GM11168 (cell line): Measurements from ENCODE around the gene CHRNA5.
"Not testable (repeated sequence)": the region's sequence is repeated elsewhere in the genome, so short reads cannot be mapped to it uniquely, and the experiment has no call there.

Experiments used
- in situ Hi-C: fragments of 300-500 bp; cut with MboI; formaldehyde crosslinking; loops from one replicate; pipeline ENCODE4 v1.12.0; 2022; ENCODE audit warnings: low sequenced_read_pairs; ENCODE audit not compliant: unreplicated experiment

CHRNA5 gene

DNA sequence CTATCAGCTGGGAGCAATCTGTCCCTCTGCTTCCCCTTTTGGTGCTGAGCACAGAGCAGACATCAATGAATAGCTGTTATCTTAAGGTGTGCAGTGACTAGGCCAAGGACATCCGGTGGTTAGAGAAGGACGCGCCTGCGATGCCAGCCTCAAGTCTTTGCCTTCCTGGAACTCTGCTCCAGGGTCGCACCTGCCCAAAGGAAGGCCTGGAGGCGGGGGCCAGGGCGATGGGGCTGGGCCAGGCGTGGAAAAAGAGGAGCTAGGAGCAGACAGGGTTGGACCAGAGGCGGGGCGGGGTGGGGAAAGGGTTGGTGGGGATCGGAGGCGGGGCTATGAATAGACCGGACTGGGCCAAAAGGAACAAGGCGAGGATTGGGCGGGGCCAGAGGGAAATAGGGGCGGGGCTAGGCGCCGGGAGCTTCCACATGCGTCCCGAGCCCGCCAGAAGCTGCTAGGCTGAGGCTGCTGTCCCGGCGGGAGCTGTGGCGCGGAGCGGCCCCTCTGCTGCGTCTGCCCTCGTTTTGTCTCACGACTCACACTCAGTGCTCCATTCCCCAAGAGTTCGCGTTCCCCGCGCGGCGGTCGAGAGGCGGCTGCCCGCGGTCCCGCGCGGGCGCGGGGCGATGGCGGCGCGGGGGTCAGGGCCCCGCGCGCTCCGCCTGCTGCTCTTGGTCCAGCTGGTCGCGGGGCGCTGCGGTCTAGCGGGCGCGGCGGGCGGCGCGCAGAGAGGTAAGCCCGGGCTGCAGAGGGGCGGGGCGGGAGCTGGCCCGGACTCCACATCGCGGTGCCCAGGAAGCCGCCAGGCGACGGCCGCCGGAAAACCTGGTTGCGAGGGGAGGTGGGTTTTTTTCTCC is at the start of gene CHRNA5:
Gene CHRNA5 (plus strand): TSS at position 424 of the 854 bp plus-strand sequence. CDS start 200 bp downstream, at position 624.
- in situ Hi-C loops: no loop called here

GRCh38 chr15:78520035-78520434 is 45.3 kb upstream of the CHRNA5 start:
- in situ Hi-C loops: not testable (repeated sequence)

DNA sequence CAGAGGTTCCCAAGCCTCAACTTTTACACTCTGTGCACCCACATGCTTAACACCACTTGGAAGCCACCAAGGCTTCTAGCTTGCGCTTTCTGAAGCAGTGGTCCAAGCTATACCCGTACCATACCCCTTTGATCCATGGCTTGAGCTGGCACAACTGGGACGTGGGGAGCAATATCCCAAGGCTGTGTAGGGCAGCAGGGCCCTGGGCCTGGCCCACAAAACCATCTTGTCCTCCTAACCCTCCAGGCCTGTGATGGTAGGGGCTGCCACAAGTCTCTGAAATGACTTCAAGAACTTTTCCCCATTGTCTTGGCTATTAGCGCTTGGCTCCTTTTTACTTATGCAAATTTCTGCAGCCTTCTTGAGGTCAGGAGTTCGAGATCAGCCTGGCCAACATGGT is 41.1 kb upstream of the CHRNA5 start:
- in situ Hi-C loops: no loop called here

GRCh38 chr15:78527325-78527724 is 38.0 kb upstream of the CHRNA5 start:
- in situ Hi-C loops: no loop called here

DNA sequence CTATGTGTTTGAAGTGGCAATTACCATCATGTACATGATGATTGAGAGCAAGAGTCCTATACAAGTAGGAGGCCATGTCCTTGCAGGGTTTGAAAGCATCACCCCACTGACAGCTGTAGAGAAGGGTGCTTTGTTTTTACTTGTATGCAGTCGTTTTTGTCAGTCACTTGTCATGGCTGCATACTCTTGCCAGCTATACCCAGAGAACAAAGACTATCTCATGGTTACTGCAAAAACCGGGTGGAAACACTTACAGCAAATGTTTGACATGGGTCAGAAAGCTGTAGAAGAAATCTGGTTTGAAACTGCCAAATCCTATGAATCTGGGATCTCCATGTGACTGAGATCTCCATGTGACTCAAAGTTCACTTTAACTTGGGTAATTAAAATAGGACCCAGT is 32.0 kb upstream of the CHRNA5 start:
- in situ Hi-C loops: no loop called here

DNA sequence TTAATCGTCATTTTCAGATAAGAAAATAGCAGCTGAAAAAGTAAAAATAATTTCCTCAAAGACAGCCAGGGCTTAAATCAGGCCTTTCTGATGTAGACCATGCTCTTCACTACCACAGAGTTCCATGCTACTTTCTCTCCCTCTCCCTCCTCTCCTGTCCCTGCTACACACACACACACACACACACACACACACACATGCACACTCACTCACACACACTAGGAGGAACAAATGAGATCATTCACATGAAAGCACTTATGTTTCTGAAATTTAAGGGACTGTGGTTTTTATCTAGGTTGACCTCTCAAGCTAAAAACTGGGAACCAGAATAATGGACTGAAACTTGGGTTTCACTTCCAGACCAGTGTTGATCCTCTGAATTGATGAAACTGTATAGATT is 29.2 kb upstream of the CHRNA5 start:
- in situ Hi-C loops: no loop called here

GRCh38 chr15:78537266-78537905 is 27.9 kb upstream of the CHRNA5 start:
- in situ Hi-C loops: no loop called here

DNA sequence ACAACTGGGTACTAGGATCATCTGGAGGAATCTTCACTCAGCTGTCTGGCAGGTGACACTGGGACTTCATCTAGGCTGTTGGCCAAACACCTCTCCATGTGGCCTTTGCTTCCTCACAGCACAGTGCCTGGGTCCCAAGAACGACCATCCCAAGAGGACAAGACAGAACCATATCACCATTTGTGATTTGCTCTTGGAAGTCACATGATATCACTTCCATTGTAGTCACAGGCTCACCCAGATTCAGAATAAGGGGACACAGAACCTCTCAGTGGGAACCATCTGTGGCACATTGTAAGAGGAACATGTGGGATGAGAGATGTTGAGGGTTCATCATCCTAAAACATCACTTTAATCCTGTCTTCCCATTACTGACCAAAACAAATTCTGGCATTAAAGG is 27.0 kb upstream of the CHRNA5 start:
- in situ Hi-C loops: no loop called here

DNA sequence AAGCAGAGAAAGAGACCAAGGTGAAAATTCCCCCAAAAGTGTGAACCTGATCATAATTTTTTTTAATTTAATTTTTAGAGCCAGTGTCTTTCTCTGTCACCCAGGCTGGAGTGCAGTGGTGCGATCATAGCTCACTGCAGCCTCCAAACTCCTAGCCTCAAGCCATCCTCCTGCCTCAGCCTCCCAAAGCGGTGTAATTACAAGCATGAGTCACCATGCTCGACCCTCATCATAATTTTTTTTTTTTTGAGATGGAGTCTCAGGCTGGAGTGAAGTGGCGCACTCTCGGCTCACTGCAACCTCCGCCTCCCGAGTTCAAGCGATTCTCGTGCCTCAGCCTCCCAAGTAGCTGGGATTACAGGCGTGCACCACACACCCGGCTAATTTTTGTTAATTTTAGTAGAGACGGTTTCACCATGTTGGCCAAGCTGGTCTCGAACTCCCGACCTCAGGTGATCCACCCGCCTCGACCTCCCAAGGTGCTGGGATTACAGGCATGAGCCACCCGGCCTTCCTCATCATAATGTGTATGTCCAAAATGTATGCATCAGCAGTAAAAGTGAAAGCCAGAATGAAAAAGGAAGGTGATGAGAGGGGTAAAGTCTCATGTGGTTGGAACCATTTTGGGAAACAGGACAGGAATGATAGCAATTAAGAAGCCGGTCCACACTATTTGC is 25.7 kb upstream of the CHRNA5 start:
- in situ Hi-C loops: not testable (repeated sequence)

- in situ Hi-C loops: no loop called here
Observed at GRCh38 chr15:78540141-78540870, 25.0 kb upstream of the CHRNA5 start, which contains the start of gene PSMA4. PSMA4 (plus strand) TSS chr15:78540444; CDS start chr15:78541928, 1,484 bp downstream.

DNA sequence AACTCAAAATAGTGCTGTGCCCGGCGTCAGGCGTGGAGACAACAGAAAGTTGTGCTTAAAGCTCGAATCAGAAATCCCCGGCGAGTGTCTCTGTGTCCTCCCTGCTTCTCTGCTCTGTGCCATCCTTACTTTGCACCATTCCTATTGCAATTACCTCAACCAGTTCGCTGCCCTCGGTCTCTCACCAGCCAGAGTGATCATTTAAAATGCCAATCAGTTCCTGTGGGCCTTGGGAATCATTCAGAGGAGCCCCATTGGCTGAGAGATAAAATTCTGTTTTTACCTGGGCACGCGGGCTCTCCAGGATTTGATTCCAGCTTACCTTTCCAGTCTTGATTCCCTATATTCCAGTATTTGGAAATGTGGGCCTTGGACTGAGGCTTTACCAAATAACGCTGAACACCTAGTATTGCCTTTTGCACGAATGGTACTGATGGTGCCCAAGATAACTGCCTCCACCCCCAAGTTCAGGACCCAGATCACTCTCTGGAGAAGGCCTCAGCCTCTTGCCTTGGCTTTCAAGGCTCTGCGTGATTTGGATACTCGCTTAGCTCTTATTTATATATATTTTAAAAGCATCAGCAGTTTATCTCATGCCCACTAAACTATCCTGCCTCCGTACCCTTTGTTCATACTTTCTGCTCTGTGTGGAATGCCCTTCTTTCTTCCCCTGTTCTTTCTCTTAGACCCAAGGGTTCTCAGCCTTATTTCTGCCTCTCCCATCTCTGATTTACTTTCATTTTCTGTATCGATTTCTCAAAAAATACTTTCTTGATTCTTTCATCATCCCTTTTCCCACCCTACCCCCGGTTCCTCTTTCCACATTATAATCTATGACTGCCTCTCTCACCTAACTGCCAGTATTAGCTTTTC is 24.2 kb upstream of the CHRNA5 start:
- in situ Hi-C loops: no loop called here

DNA sequence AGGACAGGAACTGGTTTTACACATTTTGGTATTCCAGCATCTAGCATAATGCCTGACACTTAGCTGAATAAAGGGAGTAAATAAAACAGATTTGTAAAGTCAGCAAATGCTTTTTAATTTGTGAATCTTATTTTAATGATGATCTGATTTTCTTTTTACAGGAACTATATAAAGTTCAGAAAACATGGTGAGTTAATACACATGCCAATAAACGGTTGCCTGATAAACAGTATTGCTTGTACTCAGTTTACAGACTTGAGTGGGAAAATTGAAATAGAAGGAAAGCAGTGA is 23.6 kb upstream of the CHRNA5 start:
- in situ Hi-C loops: no loop called here

DNA sequence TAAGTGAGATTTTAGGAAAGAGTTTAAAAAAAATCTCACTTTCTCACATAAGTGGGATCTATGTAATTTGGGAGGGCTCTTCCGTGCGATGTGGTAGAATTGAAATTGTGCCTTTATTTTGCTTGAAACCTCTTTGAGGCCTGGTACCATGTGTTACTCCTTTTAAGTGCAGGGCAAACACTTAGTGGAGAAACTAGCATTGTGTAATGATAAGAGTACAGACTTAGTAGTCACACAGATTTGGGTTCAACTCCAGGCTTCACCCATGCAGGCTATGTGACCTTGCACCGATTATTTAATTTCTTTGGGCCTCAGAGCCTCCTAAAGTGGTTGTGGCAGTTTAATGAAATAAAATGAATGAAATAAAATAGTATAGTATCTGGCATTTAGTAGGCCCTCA is 22.7 kb upstream of the CHRNA5 start:
- in situ Hi-C loops: no loop called here

DNA sequence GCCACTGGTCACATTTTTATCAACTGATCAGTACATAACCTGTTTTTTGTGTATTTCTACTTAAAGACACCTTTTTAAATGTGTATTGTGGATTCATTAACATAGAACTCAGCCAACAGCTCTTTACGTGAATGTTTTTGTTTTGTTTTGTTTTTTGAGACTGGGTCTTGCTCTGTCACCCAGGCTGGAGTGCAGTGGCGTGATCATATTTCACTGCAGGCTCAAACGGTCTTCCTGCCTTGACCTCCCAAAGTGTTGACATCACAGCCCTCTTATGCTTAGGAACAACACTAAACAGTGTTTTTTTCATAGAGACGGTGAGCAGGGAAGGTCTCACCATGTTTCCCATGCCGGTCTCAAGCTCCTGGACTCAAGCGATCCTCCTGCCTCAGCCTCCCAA is 15.1 kb upstream of the CHRNA5 start:
- in situ Hi-C loops: no loop called here

DNA sequence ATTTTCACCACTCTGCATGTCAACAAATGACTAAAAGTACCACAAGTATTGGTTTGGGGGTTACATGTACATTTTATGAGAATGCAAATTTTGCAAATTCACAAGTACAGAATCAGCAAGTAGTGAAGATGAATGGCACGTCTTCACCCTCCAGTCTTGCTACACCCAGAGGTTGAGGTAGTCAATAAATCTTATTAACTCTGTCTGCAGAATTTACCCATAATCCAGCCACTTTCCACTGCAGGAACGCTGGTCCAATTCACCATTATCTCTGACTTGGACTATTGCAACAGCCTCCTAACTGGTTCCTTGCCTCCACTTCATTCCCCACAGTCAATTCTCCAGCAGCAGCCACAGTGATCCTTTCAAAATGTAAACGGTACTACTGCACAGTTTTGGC is 14.5 kb upstream of the CHRNA5 start:
- in situ Hi-C loops: no loop called here

GRCh38 chr15:78551902-78552301 is 13.4 kb upstream of the CHRNA5 start:
- in situ Hi-C loops: no loop called here

GRCh38 chr15:78552597-78552996 is 12.7 kb upstream of the CHRNA5 start:
- in situ Hi-C loops: no loop called here

DNA sequence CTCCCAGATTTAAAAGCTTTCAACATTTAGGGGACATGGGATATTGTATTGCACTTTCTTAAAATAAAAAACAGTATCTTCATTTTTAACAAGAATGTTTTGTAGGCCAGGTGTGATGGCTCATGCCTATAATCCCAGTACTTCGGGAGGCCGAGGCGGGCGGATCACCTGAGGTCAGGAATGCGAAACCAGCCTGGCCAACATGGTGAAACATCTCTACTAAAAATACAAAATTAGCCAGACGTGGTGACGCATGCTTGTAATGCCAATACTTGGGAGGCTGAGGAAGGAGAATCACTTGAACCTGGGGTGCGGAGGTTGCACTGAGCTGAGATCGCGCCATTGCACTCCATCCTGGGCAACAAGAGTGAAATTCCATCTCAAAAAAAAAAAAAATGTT is 5.1 kb upstream of the CHRNA5 start:
- in situ Hi-C loops: not testable (repeated sequence)

DNA sequence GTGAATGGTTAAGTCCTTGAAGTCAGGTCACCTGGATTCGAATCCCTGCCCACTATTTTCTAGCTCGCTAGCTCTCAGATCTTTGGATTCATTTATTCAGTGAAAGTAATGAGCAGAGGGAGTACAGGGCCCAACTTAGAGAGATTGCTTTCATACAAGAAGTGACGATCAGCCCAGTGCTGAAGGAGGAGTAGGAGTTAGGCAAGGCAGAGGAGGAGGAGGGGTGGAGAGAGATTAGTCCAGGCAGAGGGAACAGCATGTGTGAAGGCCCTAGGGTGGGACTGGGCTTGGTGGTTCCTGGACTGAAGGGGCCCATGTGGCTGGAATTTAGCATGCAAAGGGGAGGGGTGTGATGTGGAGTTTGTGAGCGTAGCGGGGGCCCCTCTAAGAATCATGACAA is 3.8 kb upstream of the CHRNA5 start:
- in situ Hi-C loops: no loop called here

DNA sequence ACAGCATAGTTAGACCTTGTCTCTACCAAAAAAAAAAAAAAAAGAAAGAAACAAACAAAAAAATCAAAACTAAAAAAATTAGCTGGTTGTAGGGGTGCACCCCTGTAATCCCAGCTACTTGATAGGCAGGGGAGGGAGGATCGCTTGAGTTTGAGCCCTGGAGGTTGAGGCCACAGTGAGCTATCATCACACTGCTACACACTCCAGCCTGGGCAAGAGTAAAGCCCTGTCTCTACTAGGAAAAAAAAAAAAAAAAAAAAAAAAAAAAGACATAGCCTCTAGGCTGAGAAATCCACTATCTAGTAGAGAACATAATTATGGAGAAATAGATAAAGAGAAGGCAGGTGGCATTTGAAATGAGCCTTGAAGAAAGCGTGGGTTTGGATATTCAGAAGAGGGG is 2.2 kb upstream of the CHRNA5 start:
- in situ Hi-C loops: no loop called here
